Measurements from ENCODE around the gene TDRKH.
A peak's percentile ranks its signal among the peaks of the same experiment; 100 is the strongest.

Gene TDRKH

GRCh38 chr1:151733126-151733525 lies 57.2 kb downstream of the TDRKH start:
- TF ChIP-seq CTCF (IDR thresholded peaks at IDR 0.05; ENCODE audit: borderline replicate concordance, control extremely low read depth, extremely low read depth, insufficient read depth, missing control alignments): no peak
- DNase-seq (ENCODE audit: low spot score): no peak
- in situ Hi-C loops (cut with MboI; ENCODE audit: low sequenced_read_pairs, unreplicated experiment): no loop called here

- DNase-seq (ENCODE audit: low spot score): peak; percentile 6
- no peak for TF ChIP-seq CTCF (IDR thresholded peaks at IDR 0.05; ENCODE audit: borderline replicate concordance, control extremely low read depth, extremely low read depth, insufficient read depth, missing control alignments)
- in situ Hi-C loops (cut with MboI; ENCODE audit: low sequenced_read_pairs, unreplicated experiment): no loop called here
Measured at GRCh38 chr1:151729966-151730291, 60.4 kb downstream of the TDRKH start.

- in situ Hi-C loops (cut with MboI; ENCODE audit: low sequenced_read_pairs, unreplicated experiment): no loop called here
- DNase-seq (ENCODE audit: low spot score): peak; percentile 9
- TF ChIP-seq CTCF (IDR thresholded peaks at IDR 0.05; ENCODE audit: borderline replicate concordance, control extremely low read depth, extremely low read depth, insufficient read depth, missing control alignments): no peak
Measured at GRCh38 chr1:151729157-151729965, 60.9 kb downstream of the TDRKH start.

GRCh38 chr1:151728151-151729054 lies 61.9 kb downstream of the TDRKH start:
- in situ Hi-C loops (cut with MboI; ENCODE audit: low sequenced_read_pairs, unreplicated experiment): no loop called here
- no peak for TF ChIP-seq CTCF (IDR thresholded peaks at IDR 0.05; ENCODE audit: borderline replicate concordance, control extremely low read depth, extremely low read depth, insufficient read depth, missing control alignments)
- DNase-seq (ENCODE audit: low spot score): peak; percentile 7

GRCh38 chr1:151723726-151724370 lies 66.5 kb downstream of the TDRKH start:
- DNase-seq (ENCODE audit: low spot score): peak; percentile 4
- TF ChIP-seq CTCF (IDR thresholded peaks at IDR 0.05; ENCODE audit: borderline replicate concordance, control extremely low read depth, extremely low read depth, insufficient read depth, missing control alignments): no peak
- in situ Hi-C loops (cut with MboI; ENCODE audit: low sequenced_read_pairs, unreplicated experiment): no loop called here

Data from GM13976 (cell line).